ENCODE measurements around the gene MYBBP1A. TPM values are rescaled to one million over a fixed set of nuclear protein-coding genes. Genes with fewer than 3 reads are reported as not detected.
A peak's percentile ranks its signal among the peaks of the same experiment; 100 is the strongest.

The MYBBP1A gene
- total RNA-seq, 1 donor from 2014 or later = 47.1 TPM

DNA sequence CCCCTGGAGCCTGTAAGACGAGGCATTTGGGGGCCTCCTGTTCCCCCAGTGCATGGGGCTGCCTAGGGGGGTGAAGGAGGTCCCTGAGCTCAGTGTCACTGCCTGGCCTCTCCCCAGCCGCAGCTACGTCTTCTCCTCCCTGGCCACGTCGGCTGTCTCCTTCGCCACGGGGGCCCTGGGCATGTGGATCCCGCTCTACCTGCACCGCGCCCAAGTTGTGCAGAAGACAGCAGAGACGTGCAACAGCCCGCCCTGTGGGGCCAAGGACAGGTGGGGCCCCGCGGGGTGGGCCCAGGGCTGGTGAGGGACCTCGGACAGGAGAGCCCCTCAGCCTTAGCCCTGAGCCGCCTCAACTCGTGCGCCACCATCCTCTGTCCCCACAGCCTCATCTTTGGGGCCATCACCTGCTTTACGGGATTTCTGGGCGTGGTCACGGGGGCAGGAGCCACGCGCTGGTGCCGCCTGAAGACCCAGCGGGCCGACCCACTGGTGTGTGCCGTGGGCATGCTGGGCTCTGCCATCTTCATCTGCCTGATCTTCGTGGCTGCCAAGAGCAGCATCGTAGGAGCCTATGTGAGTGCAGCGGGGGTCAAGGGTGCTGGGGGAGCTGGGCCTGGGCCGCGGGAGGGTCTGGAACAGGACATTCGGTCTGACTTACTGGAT, 22.2 kb downstream of the MYBBP1A start:
- Histone ChIP-seq H3K36me3 (no peaks in the 10 kb centered on the region), H3K9me3 (no peaks in the 10 kb centered on the region), H3K4me1 (peaks cover 51% of the 10 kb centered on the region), H3K4me3 (no peak overlapping the region), H3K27me3 (no peaks in the 10 kb centered on the region), H3K27ac (no peak overlapping the region)
- intact Hi-C loops (cut with DNase I) = loop anchor here (10.0 kb wide), 1 partner anchor 98 kb away; the partner anchor contains the start of gene SPNS3
- no peak for DNase-seq (ENCODE audit: extremely low spot score in 2 of 2)
- no peak for TF ChIP-seq POLR2A (IDR thresholded peaks at IDR 0.05)
- TF ChIP-seq CTCF (IDR thresholded peaks at IDR 0.05) = no peak
- TF ChIP-seq POLR2AphosphoS5 (IDR thresholded peaks at IDR 0.05; ENCODE audit: insufficient read depth in 1 of 2, low read depth in 1 of 2) = no peak

DNA sequence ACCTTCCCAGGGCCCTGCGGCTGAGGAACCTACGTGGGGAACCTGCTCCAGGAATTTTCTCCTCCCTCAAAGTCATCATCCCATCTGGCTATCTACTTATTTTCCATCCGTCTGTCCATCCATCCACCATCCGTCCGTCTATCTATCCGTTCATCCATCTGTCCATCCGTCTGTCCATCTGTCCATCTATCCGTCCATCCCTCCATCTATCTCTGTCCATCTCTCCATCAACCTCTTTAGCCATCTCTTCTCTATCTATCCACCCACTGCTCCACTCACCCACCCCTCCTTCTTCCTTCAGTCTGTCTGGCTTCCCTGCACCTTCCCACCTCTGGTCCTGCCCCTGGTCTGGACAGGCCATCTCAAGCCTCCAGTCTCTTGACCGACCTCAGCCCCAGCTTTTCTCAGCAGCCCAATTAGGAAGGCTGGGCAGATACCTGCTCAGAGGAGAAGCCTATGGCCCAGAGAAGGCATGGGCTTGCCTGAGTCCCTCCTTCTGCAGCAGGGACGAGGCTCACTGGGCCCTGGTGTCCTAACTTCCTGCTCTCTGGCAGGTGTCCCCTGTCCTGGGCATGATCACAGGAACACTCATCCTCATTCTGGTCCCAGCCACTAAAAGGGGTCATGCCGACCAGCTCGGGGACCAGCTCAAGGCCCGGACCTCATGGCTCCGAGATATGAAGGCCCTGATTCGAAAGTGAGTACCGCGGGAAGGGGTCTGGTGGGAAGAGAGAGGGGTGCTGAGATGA, 23.0 kb downstream of the MYBBP1A start:
- TF ChIP-seq POLR2AphosphoS5 (IDR thresholded peaks at IDR 0.05; ENCODE audit: insufficient read depth in 1 of 2, low read depth in 1 of 2) (no peak), CTCF (IDR thresholded peaks at IDR 0.05) (no peak), POLR2A (IDR thresholded peaks at IDR 0.05) (no peak)
- no peak overlapping the region for H3K27ac ChIP-seq
- no peak overlapping the region for H3K4me3 ChIP-seq
- intact Hi-C loops (cut with DNase I) = loop anchor here (10.0 kb wide), 1 partner anchor 97 kb away; the partner anchor contains the start of gene SPNS3
- DNase-seq (ENCODE audit: extremely low spot score in 2 of 2) = no peak
- H3K9me3 ChIP-seq = no peaks in the 10 kb centered on the region
- no peaks in the 10 kb centered on the region for H3K36me3 ChIP-seq
- H3K27me3 ChIP-seq = no peaks in the 10 kb centered on the region
- peaks cover 51% of the 10 kb centered on the region for H3K4me1 ChIP-seq

GRCh38 chr17:4530799-4531730, 24.1 kb downstream of the MYBBP1A start:
- no peak for DNase-seq (ENCODE audit: extremely low spot score in 2 of 2)
- no peak overlapping the region for H3K4me3 ChIP-seq
- no peak for TF ChIP-seq CTCF (IDR thresholded peaks at IDR 0.05)
- no peak for TF ChIP-seq POLR2A (IDR thresholded peaks at IDR 0.05)
- peak in 1 of 2 donors; percentile 33 for TF ChIP-seq POLR2AphosphoS5 (IDR thresholded peaks at IDR 0.05; ENCODE audit: insufficient read depth in 1 of 2, low read depth in 1 of 2)
- intact Hi-C loops (cut with DNase I) = loop anchor here (10.0 kb wide), 1 partner anchor 96 kb away; the partner anchor contains the start of gene SPNS3
- no peaks in the 10 kb centered on the region for H3K9me3 ChIP-seq
- H3K27me3 ChIP-seq = no peaks in the 10 kb centered on the region
- peaks cover 43% of the 10 kb centered on the region for H3K4me1 ChIP-seq
- no peak overlapping the region for H3K27ac ChIP-seq
- H3K36me3 ChIP-seq = no peaks in the 10 kb centered on the region

DNA sequence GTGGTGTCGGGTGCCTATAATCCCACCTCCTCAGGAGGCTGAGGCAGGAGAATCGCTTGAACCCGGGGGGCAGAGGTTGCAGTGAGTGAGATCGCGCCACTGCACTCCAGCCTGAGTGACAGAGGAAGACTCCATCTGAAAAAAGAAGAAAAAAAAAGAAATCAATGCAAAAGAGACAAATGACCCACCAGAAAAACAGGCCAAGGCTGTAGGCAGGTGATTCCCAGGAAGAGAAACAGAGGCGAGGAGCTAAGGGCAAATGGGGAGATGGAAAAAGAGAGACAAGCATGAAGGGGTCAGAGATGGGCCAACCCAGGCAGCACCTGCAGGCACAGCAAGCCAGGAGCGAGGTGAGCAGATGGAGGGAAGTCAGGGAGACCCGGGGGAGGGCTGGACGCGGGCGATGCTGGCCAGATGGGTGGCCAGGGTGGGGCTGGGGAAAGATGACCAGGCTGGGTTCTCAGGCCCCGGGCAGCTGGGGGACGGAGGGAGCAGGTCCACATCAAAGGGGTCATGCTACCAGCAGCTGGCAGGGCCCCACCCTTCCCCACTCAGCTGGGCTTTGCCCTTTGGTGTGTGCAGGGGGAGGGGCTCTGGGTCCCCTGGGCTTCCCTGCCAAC, 25.5 kb downstream of the MYBBP1A start:
- intact Hi-C loops (cut with DNase I) = loop anchor here (10.0 kb wide), 1 partner anchor 95 kb away; the partner anchor contains the start of gene SPNS3
- DNase-seq (ENCODE audit: extremely low spot score in 2 of 2) = no peak
- Histone ChIP-seq H3K36me3 (no peaks in the 10 kb centered on the region), H3K27me3 (no peaks in the 10 kb centered on the region), H3K4me3 (no peak overlapping the region), H3K9me3 (no peaks in the 10 kb centered on the region), H3K4me1 (peaks cover 30% of the 10 kb centered on the region), H3K27ac (no peak overlapping the region)
- no peak for TF ChIP-seq CTCF (IDR thresholded peaks at IDR 0.05)
- no peak for TF ChIP-seq POLR2AphosphoS5 (IDR thresholded peaks at IDR 0.05; ENCODE audit: insufficient read depth in 1 of 2, low read depth in 1 of 2)
- TF ChIP-seq POLR2A (IDR thresholded peaks at IDR 0.05) = no peak
